ENCODE measurements around the gene FAM174C.

- TF ChIP-seq EGR1 (IDR thresholded peaks at IDR 0.05; ENCODE audit: borderline replicate concordance in 1 of 2, low read depth in 2 of 2, low read length in 2 of 2) (no peak), FOS (IDR thresholded peaks at IDR 0.05; ENCODE audit: borderline replicate concordance, extremely low read depth, insufficient read length) (no peak), RBBP5 (conservative IDR thresholded peaks at IDR 0.05) (no peak), CEBPB (IDR thresholded peaks at IDR 0.05; ENCODE audit: borderline replicate concordance in 1 of 2, low read depth in 2 of 2, low read length in 2 of 2) (no peak), CTCF (IDR thresholded peaks at IDR 0.05 in 2 of 3, conservative IDR thresholded peaks at IDR 0.05 in 1 of 3; ENCODE audit: control insufficient read depth in 2 of 3, extremely low read depth in 1 of 3, insufficient read depth in 1 of 3, low read depth in 3 of 3, low read length in 3 of 3) (no peak)
Measured at GRCh38 chr19:1288833-1289685, 13.7 kb downstream of the FAM174C start.

Data from GM12878 (cell line).